Measurements from ENCODE around the gene PIBF1. TPM values are rescaled to one million over a fixed set of nuclear protein-coding genes. Genes with fewer than 3 reads are reported as not detected.
"Not testable (repeated sequence)": the region's sequence is repeated elsewhere in the genome, so short reads cannot be mapped to it uniquely, and the experiment has no call there.

PIBF1 gene
- total RNA-seq, 1 donor from 2014 or later, result 28.3 TPM

DNA sequence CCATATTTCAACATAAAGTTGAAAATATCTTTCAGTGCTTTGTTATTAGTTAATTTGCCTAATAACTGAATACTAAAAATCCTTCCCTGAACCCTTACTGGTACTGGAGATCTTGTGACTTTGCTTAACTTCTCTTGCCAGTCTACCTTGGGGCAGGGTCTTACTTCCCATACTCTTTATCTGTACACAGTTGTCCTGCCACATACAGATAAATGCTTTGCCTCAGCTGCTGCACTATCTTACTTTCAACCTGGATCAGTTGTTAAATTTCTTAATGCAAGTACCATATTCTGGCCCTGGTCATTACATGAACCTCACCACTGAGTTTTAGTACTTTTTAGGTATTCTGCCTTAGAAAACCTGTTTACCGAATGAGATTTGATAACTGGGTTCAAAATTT is 107.6 kb downstream of the PIBF1 start:
- Histone ChIP-seq H3K4me3 (no peak overlapping the region), H3K27me3 (ENCODE audit: low read depth) (no peaks in the 10 kb centered on the region), H3K27ac (no peak overlapping the region), H3K36me3 (peaks cover 6% of the 10 kb centered on the region), H3K4me1 (no peaks in the 10 kb centered on the region), H3K9me3 (no peaks in the 10 kb centered on the region)
- intact Hi-C loops (cut with DNase I), result no loop called here
- no peak for DNase-seq
- no peak for TF ChIP-seq CTCF (IDR thresholded peaks at IDR 0.05)
- ATAC-seq, result no peak

DNA sequence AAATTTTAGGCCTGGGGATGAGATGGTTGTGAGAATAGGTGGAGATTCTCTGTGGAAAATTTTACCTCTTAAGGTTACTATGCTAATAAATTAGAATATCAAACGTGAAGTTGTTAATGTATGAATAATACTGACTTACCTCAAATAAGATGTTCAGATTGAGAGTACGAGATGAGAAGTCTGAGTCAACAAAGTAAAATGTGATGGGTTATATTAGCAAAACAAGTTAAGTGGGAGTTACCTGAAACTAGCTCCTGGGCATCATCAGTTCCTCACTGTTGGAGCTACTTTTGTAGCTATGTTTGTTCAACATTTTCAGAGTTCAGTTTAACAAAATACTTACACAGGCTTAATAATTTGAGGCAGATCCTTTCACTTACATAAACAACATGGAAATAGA is 108.6 kb downstream of the PIBF1 start:
- H3K4me1 ChIP-seq, result no peaks in the 10 kb centered on the region
- intact Hi-C loops (cut with DNase I), result no loop called here
- no peak for ATAC-seq
- no peak for DNase-seq
- no peaks in the 10 kb centered on the region for H3K9me3 ChIP-seq
- no peak overlapping the region for H3K27ac ChIP-seq
- TF ChIP-seq CTCF (IDR thresholded peaks at IDR 0.05), result no peak
- peaks cover 8% of the 10 kb centered on the region for H3K36me3 ChIP-seq
- H3K4me3 ChIP-seq, result no peak overlapping the region
- no peaks in the 10 kb centered on the region for H3K27me3 ChIP-seq (ENCODE audit: low read depth)

DNA sequence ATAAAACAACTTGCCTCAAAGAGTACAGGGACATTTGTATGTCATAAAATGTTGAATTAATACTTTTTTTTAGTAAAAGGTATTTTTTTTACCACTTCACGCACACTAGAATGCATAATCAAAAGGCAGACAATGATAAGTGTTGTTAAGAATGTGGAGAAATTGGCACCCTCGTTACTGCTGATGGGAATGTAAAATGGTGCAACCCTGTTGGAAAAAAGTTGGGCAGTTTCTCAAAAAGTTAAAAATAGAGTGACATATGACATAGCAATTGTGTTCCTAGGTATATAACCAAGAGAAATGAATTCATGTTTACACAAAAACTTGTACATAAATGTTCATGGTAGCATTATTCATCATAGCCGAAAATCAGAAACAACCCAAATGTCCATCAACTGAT is 109.5 kb downstream of the PIBF1 start:
- H3K4me3 ChIP-seq, result no peak overlapping the region
- no peaks in the 10 kb centered on the region for H3K9me3 ChIP-seq
- no peak overlapping the region for H3K27ac ChIP-seq
- TF ChIP-seq CTCF (IDR thresholded peaks at IDR 0.05), result no peak
- no peaks in the 10 kb centered on the region for H3K27me3 ChIP-seq (ENCODE audit: low read depth)
- DNase-seq, result no peak
- peaks cover 16% of the 10 kb centered on the region for H3K36me3 ChIP-seq
- H3K4me1 ChIP-seq, result no peaks in the 10 kb centered on the region
- intact Hi-C loops (cut with DNase I), result no loop called here
- no peak for ATAC-seq

DNA sequence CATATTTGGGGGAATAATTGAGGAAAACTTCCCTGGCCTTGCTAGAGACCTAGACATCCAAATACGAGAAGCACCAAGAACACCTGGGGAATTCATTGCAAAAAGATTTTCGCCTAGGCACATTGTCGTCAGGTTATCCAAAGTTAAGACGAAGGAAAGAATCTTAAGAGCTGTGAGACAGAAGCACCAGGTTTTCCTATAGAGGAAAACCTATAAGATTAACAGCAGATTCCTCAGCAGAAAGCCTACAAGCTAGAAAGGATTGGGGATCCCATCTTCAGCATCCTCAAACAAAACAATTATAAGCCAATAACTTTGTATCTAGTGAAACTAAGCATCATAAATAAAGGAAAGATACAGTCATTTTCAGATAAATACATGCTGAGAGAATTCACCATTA is 114.9 kb downstream of the PIBF1 start:
- DNase-seq (no peak), ATAC-seq (no peak)
- intact Hi-C loops (cut with DNase I), result no loop called here
- no peaks in the 10 kb centered on the region for H3K27me3 ChIP-seq (ENCODE audit: low read depth)
- H3K36me3 ChIP-seq, result peaks cover 16% of the 10 kb centered on the region
- H3K9me3 ChIP-seq, result no peaks in the 10 kb centered on the region
- no peak overlapping the region for H3K4me3 ChIP-seq
- TF ChIP-seq CTCF (IDR thresholded peaks at IDR 0.05), result no peak
- no peaks in the 10 kb centered on the region for H3K4me1 ChIP-seq
- no peak overlapping the region for H3K27ac ChIP-seq

- H3K9me3 ChIP-seq; ATAC-seq; H3K4me1 ChIP-seq; DNase-seq; H3K27me3 ChIP-seq (ENCODE audit: low read depth); intact Hi-C loops (cut with DNase I); H3K4me3 ChIP-seq; H3K36me3 ChIP-seq; H3K27ac ChIP-seq: not testable (repeated sequence)
These were observed 119.6 kb downstream of the PIBF1 start for GRCh38 chr13:72901546-72901945.

- H3K27me3 ChIP-seq (ENCODE audit: low read depth), result no peaks in the 10 kb centered on the region
- no peak overlapping the region for H3K27ac ChIP-seq
- H3K9me3 ChIP-seq, result no peaks in the 10 kb centered on the region
- intact Hi-C loops (cut with DNase I), result no loop called here
- no peaks in the 10 kb centered on the region for H3K4me1 ChIP-seq
- ATAC-seq (no peak), DNase-seq (no peak)
- peaks cover 37% of the 10 kb centered on the region for H3K36me3 ChIP-seq
- H3K4me3 ChIP-seq, result no peak overlapping the region
- no peak for TF ChIP-seq CTCF (IDR thresholded peaks at IDR 0.05)
These were observed 126.5 kb downstream of the PIBF1 start for GRCh38 chr13:72908416-72908815.
